G401.6 (cell line): ENCODE measurements around the gene C1QTNF3.
"Not testable (repeated sequence)": the region's sequence is repeated elsewhere in the genome, so short reads cannot be mapped to it uniquely, and the experiment has no call there.

Source experiments
- FAIRE-seq: peaks from 2 replicates; lab custom pipeline; 2012; peaks lifted over from hg19 to GRCh38; lab: Jason Lieb, UNC

The C1QTNF3 gene

GRCh38 chr5:34021334-34021733 is 21.7 kb downstream of the C1QTNF3 start:
- FAIRE-seq, result no peak

- no peak for FAIRE-seq
Measured at GRCh38 chr5:34020726-34021125, 22.3 kb downstream of the C1QTNF3 start.

- FAIRE-seq, result no peak
Measured at GRCh38 chr5:34017254-34017653, 25.8 kb downstream of the C1QTNF3 start.

- FAIRE-seq, result no peak
Measured at GRCh38 chr5:34016750-34017149, 26.3 kb downstream of the C1QTNF3 start.

- FAIRE-seq, result no peak
Measured at GRCh38 chr5:34016222-34016621, 26.8 kb downstream of the C1QTNF3 start.

GRCh38 chr5:34015120-34015822 is 27.7 kb downstream of the C1QTNF3 start:
- FAIRE-seq, result no peak

- FAIRE-seq, result no peak
Measured at GRCh38 chr5:34014626-34015025, 28.4 kb downstream of the C1QTNF3 start.

GRCh38 chr5:34013547-34013946 is 29.5 kb downstream of the C1QTNF3 start:
- no peak for FAIRE-seq

GRCh38 chr5:34012791-34013190 is 30.2 kb downstream of the C1QTNF3 start:
- FAIRE-seq, result no peak

GRCh38 chr5:34011536-34011935 is 31.5 kb downstream of the C1QTNF3 start:
- no peak for FAIRE-seq

- FAIRE-seq, result not testable (repeated sequence)
Measured at GRCh38 chr5:34010146-34010545, 32.9 kb downstream of the C1QTNF3 start.

- FAIRE-seq, result no peak
Measured at GRCh38 chr5:34009610-34010009, 33.4 kb downstream of the C1QTNF3 start.

GRCh38 chr5:34008802-34009201 is 34.2 kb downstream of the C1QTNF3 start:
- no peak for FAIRE-seq

- FAIRE-seq, result peak; percentile 56
Measured at GRCh38 chr5:34007621-34008600, 35.1 kb downstream of the C1QTNF3 start, which contains the start of gene AMACR. AMACR (minus strand) TSS chr5:34008050; CDS start chr5:34008019, 31 bp downstream.

GRCh38 chr5:34007201-34007620 is 35.8 kb downstream of the C1QTNF3 start:
- no peak for FAIRE-seq

GRCh38 chr5:34005681-34006080 is 37.3 kb downstream of the C1QTNF3 start:
- no peak for FAIRE-seq

- no peak for FAIRE-seq
Measured at GRCh38 chr5:34005211-34005610, 37.8 kb downstream of the C1QTNF3 start.

GRCh38 chr5:34003941-34004340 is 39.1 kb downstream of the C1QTNF3 start:
- FAIRE-seq, result no peak

- FAIRE-seq, result no peak
Measured at GRCh38 chr5:34002629-34003328, 40.2 kb downstream of the C1QTNF3 start.

- FAIRE-seq, result no peak
Measured at GRCh38 chr5:34001241-34001841, 41.7 kb downstream of the C1QTNF3 start.

- no peak for FAIRE-seq
Measured at GRCh38 chr5:33999978-34000377, 43.0 kb downstream of the C1QTNF3 start.

- FAIRE-seq, result peak; percentile 23
Measured at GRCh38 chr5:33997331-33997983, 45.6 kb downstream of the C1QTNF3 start.
